WERI-Rb-1 (cell line): ENCODE data around the gene KRTAP10-1.
A peak's percentile ranks its signal among the peaks of the same experiment; 100 is the strongest.

Experiments
- DNase-seq: peaks from one replicate; pipeline ENCODE4 v3.0.0-alpha.2; 2020
- H3K27ac ChIP-seq: fragments of 250-450 bp; sonication (Bioruptor Pico); 2 replicates; pipeline ENCODE4 v1.5.1; 2020; ENCODE audit warnings: mild to moderate bottlenecking, moderate library complexity
- H3K27me3 ChIP-seq: fragments of 250-450 bp; sonication (Bioruptor Pico); 2 replicates; pipeline ENCODE4 v1.5.1; 2021; ENCODE audit warnings: mild to moderate bottlenecking, low read depth, moderate library complexity; ENCODE audit not compliant: insufficient read depth, severe bottlenecking
- H3K36me3 ChIP-seq: fragments of 250-450 bp; sonication (Bioruptor Pico); 2 replicates; pipeline ENCODE4 v1.5.1; 2020; ENCODE audit warnings: mild to moderate bottlenecking, moderate library complexity
- H3K4me3 ChIP-seq: 2 replicates; pipeline ENCODE4 v1.5.1; 2011; ENCODE audit warnings: low read depth, mild to moderate bottlenecking, control low read depth, low read length
- H3K9me3 ChIP-seq: fragments of 250-450 bp; sonication (Bioruptor Pico); 2 replicates; pipeline ENCODE4 v1.5.1; 2021; ENCODE audit warnings: mild to moderate bottlenecking, moderate library complexity; ENCODE audit not compliant: severe bottlenecking
- CTCF ChIP-seq: IDR thresholded peaks from 2 replicates; pipeline ENCODE4 v1.5.1; 2011; ENCODE audit warnings: low read depth, mild to moderate bottlenecking, control low read depth, inconsistent platforms, low read length

KRTAP10-1 gene

DNA sequence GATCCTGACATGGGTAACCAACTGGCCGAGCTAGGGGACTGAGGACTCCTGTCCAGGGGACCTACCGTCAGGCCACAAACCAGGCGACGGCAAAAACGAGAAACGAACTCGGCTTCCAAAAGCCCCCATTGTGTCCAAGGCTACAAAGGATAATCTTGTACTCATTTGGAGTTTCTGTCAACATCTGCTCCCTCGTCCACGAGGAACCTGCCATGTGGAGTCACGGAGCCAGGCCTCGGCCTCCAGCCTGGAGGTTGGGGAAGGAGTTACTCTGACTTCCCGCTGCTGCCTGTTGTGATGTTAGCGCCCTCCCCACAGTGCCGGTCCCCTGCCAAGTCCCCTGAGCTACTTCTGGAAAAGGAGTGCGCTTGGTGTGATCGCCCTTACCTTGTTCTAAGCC lies 7.3 kb downstream of the KRTAP10-1 start:
- no peak for TF ChIP-seq CTCF
- Histone ChIP-seq H3K27me3 (no peaks in the 10 kb centered on the region), H3K9me3 (no peaks in the 10 kb centered on the region), H3K27ac (no peak overlapping the region), H3K36me3 (no peaks in the 10 kb centered on the region), H3K4me3 (no peak overlapping the region)
- DNase-seq, result peak; percentile 4

GRCh38 chr21:44531606-44532564 lies 8.1 kb downstream of the KRTAP10-1 start:
- Histone ChIP-seq H3K9me3 (no peaks in the 10 kb centered on the region), H3K36me3 (no peaks in the 10 kb centered on the region), H3K4me3 (no peak overlapping the region), H3K27me3 (no peaks in the 10 kb centered on the region), H3K27ac (no peak overlapping the region)
- TF ChIP-seq CTCF, result no peak
- peak; percentile 5 for DNase-seq

GRCh38 chr21:44530903-44531605 lies 8.9 kb downstream of the KRTAP10-1 start:
- TF ChIP-seq CTCF, result no peak
- no peak overlapping the region for H3K4me3 ChIP-seq
- no peaks in the 10 kb centered on the region for H3K36me3 ChIP-seq
- H3K27ac ChIP-seq, result no peak overlapping the region
- no peaks in the 10 kb centered on the region for H3K9me3 ChIP-seq
- H3K27me3 ChIP-seq, result no peaks in the 10 kb centered on the region
- peak; percentile 6 for DNase-seq

DNA sequence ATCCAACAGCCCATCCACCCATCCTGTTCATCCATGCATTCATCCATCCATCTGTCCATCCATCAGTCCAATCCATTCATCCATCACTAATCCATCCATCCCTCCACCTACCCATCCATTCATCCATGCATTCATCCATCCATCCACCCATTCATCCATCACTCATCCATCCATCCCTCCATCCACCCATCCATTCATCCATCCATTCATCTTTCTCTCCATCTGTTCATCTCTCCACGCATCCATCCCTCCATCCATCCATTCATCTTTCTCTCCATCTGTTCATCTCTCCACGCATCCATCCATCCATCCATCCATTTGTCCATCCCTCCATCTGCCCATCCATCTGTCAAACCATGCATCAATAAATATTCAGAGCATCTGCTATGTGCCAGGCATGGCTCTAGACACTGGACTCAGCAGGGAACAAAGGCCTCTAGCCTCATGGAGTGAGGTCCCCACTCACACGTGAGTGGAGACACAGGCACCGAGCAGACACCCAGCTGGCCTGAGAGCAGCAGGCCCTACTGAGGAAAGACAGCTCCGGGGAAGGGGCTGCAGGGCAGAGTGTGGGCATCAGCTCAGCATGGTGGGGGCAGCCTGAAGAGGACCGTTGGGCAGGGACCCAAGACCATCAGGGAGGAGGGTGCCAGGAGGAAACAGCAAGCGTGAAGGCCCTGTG lies 9.6 kb downstream of the KRTAP10-1 start:
- no peaks in the 10 kb centered on the region for H3K36me3 ChIP-seq
- H3K9me3 ChIP-seq, result no peaks in the 10 kb centered on the region
- H3K27me3 ChIP-seq, result no peaks in the 10 kb centered on the region
- no peak overlapping the region for H3K27ac ChIP-seq
- no peak overlapping the region for H3K4me3 ChIP-seq
- DNase-seq, result peak; percentile 5
- no peak for TF ChIP-seq CTCF

GRCh38 chr21:44529503-44530125 lies 10.4 kb downstream of the KRTAP10-1 start:
- Histone ChIP-seq H3K27me3 (no peaks in the 10 kb centered on the region), H3K36me3 (no peaks in the 10 kb centered on the region), H3K9me3 (peaks cover 7% of the 10 kb centered on the region), H3K27ac (no peak overlapping the region), H3K4me3 (no peak overlapping the region)
- no peak for TF ChIP-seq CTCF
- peak; percentile 5 for DNase-seq
